KMS-11 (cell line): ENCODE measurements around the gene PDE10A.

Experiments
- H2AFZ ChIP-seq: fragments of 200-600 bp; sonication (generic); 2 replicates; pipeline ENCODE4 v1.6.1; 2016; ENCODE audit warnings: antibody characterized with exemption, mixed run types, low read depth
- H3K27ac ChIP-seq: fragments of 200-600 bp; sonication (generic); 2 replicates; pipeline ENCODE4 v1.6.1; 2016; ENCODE audit warnings: mild to moderate bottlenecking, mixed run types
- H3K27me3 ChIP-seq: fragments of 200-600 bp; sonication (generic); 2 replicates; pipeline ENCODE4 v1.6.1; 2017; ENCODE audit warnings: mild to moderate bottlenecking, low read depth, mixed run types, moderate library complexity; ENCODE audit not compliant: insufficient read depth
- H3K36me3 ChIP-seq: fragments of 200-600 bp; sonication (generic); 2 replicates; pipeline ENCODE4 v1.6.1; 2017; ENCODE audit warnings: mild to moderate bottlenecking, mixed run types; ENCODE audit not compliant: insufficient read depth
- H3K4me1 ChIP-seq: fragments of 200-600 bp; sonication (generic); 2 replicates; pipeline ENCODE4 v1.6.1; 2016; ENCODE audit warnings: mild to moderate bottlenecking, low read depth, mixed run types; ENCODE audit not compliant: poor library complexity, severe bottlenecking
- H3K4me2 ChIP-seq: fragments of 200-600 bp; sonication (generic); 2 replicates; pipeline ENCODE4 v1.7.0; 2016; ENCODE audit warnings: mild to moderate bottlenecking, mixed run types
- H3K4me3 ChIP-seq: fragments of 200-600 bp; sonication (generic); IDR thresholded peaks from 2 replicates; pipeline ENCODE4 v1.6.1; 2017; ENCODE audit warnings: low read depth, low read length, mixed read lengths; ENCODE audit not compliant: insufficient read depth
- H3K79me2 ChIP-seq: fragments of 200-600 bp; sonication (generic); 2 replicates; pipeline ENCODE4 v1.6.1; 2016; ENCODE audit warnings: low read depth, mixed run types; ENCODE audit not compliant: insufficient read depth
- H3K9ac ChIP-seq: fragments of 200-600 bp; sonication (generic); 2 replicates; pipeline ENCODE4 v1.6.1; 2016; ENCODE audit warnings: mild to moderate bottlenecking, mixed run types
- H4K20me1 ChIP-seq: fragments of 200-600 bp; sonication (generic); 2 replicates; pipeline ENCODE4 v1.6.1; 2016; ENCODE audit warnings: mild to moderate bottlenecking, mixed run types; ENCODE audit not compliant: insufficient read depth
- TF ChIP-seq, protein P1 (sequence below): fragments of 200-600 bp; sonication (generic); conservative IDR thresholded peaks from 2 replicates; pipeline ENCODE4 v1.6.1; 2017; ENCODE audit warnings: low read depth, mild to moderate bottlenecking, antibody characterized with exemption, low read length, moderate library complexity, mixed read lengths

Gene PDE10A

DNA sequence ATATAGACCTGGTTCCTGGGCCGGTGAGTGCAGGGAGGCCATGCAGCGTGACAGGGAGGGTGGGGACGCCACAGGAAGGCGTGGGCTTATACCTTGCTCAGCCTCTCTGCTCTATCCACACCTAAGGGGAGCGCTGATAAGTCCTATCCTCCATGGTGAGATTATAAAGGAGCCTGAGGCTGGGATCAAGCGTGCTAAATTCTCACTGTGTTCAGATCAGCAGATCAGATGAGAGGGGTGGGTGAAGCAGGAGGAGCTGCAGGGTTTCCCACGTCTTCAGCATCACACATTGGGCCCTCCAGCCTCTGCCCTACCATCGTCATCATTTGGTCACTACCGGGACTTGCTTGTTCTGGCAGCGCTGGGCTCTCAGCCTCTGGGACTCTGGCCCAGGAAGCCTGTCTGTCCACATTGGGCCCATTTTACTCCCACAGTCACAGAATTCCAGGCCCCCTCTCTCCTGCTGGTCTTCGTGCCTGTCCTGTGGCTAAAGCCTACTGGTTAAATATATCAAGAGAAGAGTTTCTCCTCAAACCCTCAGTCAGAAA is 29.1 kb upstream of the PDE10A start:
- H3K4me2 ChIP-seq: no peak overlapping the region
- H3K36me3 ChIP-seq: no peaks in the 10 kb centered on the region
- TF ChIP-seq, protein P1, sequence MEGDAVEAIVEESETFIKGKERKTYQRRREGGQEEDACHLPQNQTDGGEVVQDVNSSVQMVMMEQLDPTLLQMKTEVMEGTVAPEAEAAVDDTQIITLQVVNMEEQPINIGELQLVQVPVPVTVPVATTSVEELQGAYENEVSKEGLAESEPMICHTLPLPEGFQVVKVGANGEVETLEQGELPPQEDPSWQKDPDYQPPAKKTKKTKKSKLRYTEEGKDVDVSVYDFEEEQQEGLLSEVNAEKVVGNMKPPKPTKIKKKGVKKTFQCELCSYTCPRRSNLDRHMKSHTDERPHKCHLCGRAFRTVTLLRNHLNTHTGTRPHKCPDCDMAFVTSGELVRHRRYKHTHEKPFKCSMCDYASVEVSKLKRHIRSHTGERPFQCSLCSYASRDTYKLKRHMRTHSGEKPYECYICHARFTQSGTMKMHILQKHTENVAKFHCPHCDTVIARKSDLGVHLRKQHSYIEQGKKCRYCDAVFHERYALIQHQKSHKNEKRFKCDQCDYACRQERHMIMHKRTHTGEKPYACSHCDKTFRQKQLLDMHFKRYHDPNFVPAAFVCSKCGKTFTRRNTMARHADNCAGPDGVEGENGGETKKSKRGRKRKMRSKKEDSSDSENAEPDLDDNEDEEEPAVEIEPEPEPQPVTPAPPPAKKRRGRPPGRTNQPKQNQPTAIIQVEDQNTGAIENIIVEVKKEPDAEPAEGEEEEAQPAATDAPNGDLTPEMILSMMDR: no peak
- H3K9ac ChIP-seq: no peak overlapping the region
- no peaks in the 10 kb centered on the region for H4K20me1 ChIP-seq
- no peak overlapping the region for H3K27ac ChIP-seq
- H3K4me1 ChIP-seq: no peaks in the 10 kb centered on the region
- no peak overlapping the region for H3K4me3 ChIP-seq
- H3K27me3 ChIP-seq: no peaks in the 10 kb centered on the region
- H3K79me2 ChIP-seq: no peaks in the 10 kb centered on the region
- H2AFZ ChIP-seq: no peak overlapping the region

DNA sequence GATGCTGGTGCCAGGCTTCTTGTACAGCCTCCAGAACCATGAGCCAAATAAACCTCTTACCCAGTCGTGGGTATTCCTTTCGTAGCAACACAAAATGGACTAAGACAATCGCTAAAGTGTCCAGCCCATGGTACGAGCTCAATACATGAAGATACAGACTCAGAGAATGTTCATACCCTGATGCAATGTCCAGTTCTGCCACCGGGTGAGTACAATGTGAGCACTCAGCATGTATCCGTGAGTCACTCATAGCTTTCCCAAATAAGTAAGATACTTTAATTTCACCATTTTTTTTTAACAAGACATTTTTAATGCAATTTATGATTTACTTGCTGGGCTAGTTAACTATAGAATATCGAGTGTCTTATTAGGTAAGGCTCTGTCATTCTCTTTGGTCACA is 26.7 kb upstream of the PDE10A start:
- H3K4me3 ChIP-seq: no peak overlapping the region
- no peak overlapping the region for H3K9ac ChIP-seq
- TF ChIP-seq, protein P1: no peak
- H3K4me1 ChIP-seq: no peaks in the 10 kb centered on the region
- H2AFZ ChIP-seq: no peak overlapping the region
- H4K20me1 ChIP-seq: no peaks in the 10 kb centered on the region
- no peak overlapping the region for H3K27ac ChIP-seq
- H3K79me2 ChIP-seq: no peaks in the 10 kb centered on the region
- H3K27me3 ChIP-seq: no peaks in the 10 kb centered on the region
- no peak overlapping the region for H3K4me2 ChIP-seq
- no peaks in the 10 kb centered on the region for H3K36me3 ChIP-seq

DNA sequence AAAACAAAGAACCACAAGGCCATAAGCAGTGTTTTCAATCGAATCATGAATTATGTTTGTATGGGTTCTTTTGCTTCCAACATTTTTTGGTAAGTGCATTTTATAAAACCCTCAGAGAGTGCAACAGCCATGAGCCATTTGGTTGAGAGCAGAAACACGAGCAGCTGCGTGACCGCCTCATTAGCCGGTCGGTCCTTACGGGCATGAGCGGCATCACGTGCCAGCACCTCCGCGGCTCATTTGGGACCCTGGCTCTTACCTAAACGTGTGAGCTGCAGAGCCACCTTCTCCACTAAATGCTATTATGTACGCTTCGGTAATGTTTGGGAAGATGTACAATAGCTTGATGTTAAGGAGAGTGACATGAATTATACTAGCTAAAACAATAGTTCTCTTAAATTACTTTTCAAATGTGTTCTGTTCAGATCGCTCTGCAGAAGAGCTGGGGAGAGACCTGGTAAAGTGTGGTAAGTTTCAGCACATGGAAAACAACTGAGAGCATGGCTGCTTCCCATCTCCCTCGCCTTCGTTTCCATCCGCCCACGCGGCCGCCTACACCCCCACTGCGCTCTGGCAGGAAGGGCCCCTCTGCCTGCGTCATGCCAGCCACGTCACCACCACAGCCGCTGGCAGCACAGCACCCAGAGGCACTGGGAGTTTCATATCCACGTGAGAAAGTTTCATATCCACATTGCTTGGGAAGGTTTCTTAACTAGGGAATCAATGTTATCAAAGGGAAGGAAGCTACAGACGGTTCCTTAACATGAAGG is 23.7 kb upstream of the PDE10A start:
- Histone ChIP-seq H3K79me2 (no peaks in the 10 kb centered on the region), H3K9ac (no peak overlapping the region), H3K36me3 (no peaks in the 10 kb centered on the region), H3K4me2 (no peak overlapping the region), H3K27me3 (no peaks in the 10 kb centered on the region), H2AFZ (no peak overlapping the region), H4K20me1 (no peaks in the 10 kb centered on the region), H3K27ac (no peak overlapping the region), H3K4me3 (no peak overlapping the region), H3K4me1 (no peaks in the 10 kb centered on the region)
- TF ChIP-seq, protein P1: no peak

DNA sequence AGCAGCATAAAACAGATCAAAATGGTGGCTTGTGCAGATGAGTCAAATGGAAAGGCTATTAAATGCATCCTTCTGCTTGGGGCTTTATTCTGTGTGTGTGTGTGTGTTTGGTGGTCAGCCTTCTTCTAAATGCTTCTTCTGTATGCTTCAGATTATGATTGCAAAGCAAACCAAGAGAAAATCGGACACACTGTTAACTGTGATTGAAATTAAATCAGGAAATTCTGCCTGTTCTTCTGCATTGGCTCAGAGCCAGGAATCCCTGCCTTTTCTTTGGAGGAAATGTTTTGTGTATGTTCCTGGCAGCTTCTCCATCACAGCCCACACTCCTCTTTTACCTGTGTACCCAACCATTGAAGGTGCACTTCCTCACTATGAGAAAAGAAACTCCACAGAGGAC is 22.3 kb upstream of the PDE10A start:
- Histone ChIP-seq H2AFZ (no peak overlapping the region), H3K27ac (no peak overlapping the region), H3K79me2 (no peaks in the 10 kb centered on the region), H3K4me3 (no peak overlapping the region), H4K20me1 (no peaks in the 10 kb centered on the region), H3K36me3 (no peaks in the 10 kb centered on the region), H3K4me2 (no peak overlapping the region), H3K4me1 (no peaks in the 10 kb centered on the region), H3K27me3 (no peaks in the 10 kb centered on the region), H3K9ac (no peak overlapping the region)
- TF ChIP-seq, protein P1: no peak
